ENCODE data around the gene SP140.
"Not testable (repeated sequence)": the region's sequence is repeated elsewhere in the genome, so short reads cannot be mapped to it uniquely, and the experiment has no call there.

Gene SP140

GRCh38 chr2:230226051-230226551, 565 bp downstream of the SP140 start:
- peak; percentile 39 to 59 for DNase-seq

GRCh38 chr2:230227216-230227615, 1.7 kb downstream of the SP140 start:
- peak in 1 of 2 donors; percentile 49 for DNase-seq

GRCh38 chr2:230230087-230230486, 4.6 kb downstream of the SP140 start:
- DNase-seq = no peak

GRCh38 chr2:230230496-230231200, 5.1 kb downstream of the SP140 start:
- DNase-seq = no peak

- no peak for DNase-seq
Measured at GRCh38 chr2:230231251-230231650, 5.7 kb downstream of the SP140 start.

GRCh38 chr2:230234122-230234722, 8.7 kb downstream of the SP140 start:
- no peak for DNase-seq

GRCh38 chr2:230234845-230235244, 9.3 kb downstream of the SP140 start:
- DNase-seq = no peak

- DNase-seq = no peak
Measured at GRCh38 chr2:230244211-230244610, 18.7 kb downstream of the SP140 start.

GRCh38 chr2:230246206-230246605, 20.7 kb downstream of the SP140 start:
- DNase-seq = no peak

- DNase-seq = no peak
Measured at GRCh38 chr2:230250231-230250630, 24.7 kb downstream of the SP140 start.

GRCh38 chr2:230254152-230254881, 28.8 kb downstream of the SP140 start:
- DNase-seq = peak in 1 of 2 donors; percentile 61

GRCh38 chr2:230256733-230257332, 31.3 kb downstream of the SP140 start:
- no peak for DNase-seq

GRCh38 chr2:230258483-230258882, 32.9 kb downstream of the SP140 start:
- no peak for DNase-seq

- DNase-seq = peak in 1 of 2 donors; percentile 54
Measured at GRCh38 chr2:230262246-230262645, 36.7 kb downstream of the SP140 start.

- DNase-seq = not testable (repeated sequence)
Measured at GRCh38 chr2:230264945-230265344, 39.4 kb downstream of the SP140 start.

- no peak for DNase-seq
Measured at GRCh38 chr2:230266638-230267037, 41.1 kb downstream of the SP140 start.

GRCh38 chr2:230267059-230267458, 41.5 kb downstream of the SP140 start:
- DNase-seq = no peak

- no peak for DNase-seq
Measured at GRCh38 chr2:230267556-230267955, 42.0 kb downstream of the SP140 start.

- DNase-seq = no peak
Measured at GRCh38 chr2:230268606-230269243, 43.2 kb downstream of the SP140 start.

- no peak for DNase-seq
Measured at GRCh38 chr2:230269715-230270114, 44.2 kb downstream of the SP140 start.

- DNase-seq = no peak
Measured at GRCh38 chr2:230282936-230283335, 57.4 kb downstream of the SP140 start.

- DNase-seq = no peak
Measured at GRCh38 chr2:230286048-230286447, 60.5 kb downstream of the SP140 start.

GRCh38 chr2:230289311-230289710, 63.8 kb downstream of the SP140 start:
- peak in 1 of 2 donors; percentile 24 for DNase-seq
